NCI-H1048 (cell line): ENCODE data around the gene RFT1.
A peak's percentile ranks its signal among the peaks of the same experiment; 100 is the strongest.

ENCODE experiments used
- DNase-seq: peaks from one replicate; lab custom pipeline; 2025; lab: John Stamatoyannopoulos, UW

Gene RFT1

GRCh38 chr3:53126601-53127000, 3.6 kb downstream of the RFT1 start:
- no peak for DNase-seq

- no peak for DNase-seq
These were observed 6.3 kb downstream of the RFT1 start for GRCh38 chr3:53123953-53124352.

DNA sequence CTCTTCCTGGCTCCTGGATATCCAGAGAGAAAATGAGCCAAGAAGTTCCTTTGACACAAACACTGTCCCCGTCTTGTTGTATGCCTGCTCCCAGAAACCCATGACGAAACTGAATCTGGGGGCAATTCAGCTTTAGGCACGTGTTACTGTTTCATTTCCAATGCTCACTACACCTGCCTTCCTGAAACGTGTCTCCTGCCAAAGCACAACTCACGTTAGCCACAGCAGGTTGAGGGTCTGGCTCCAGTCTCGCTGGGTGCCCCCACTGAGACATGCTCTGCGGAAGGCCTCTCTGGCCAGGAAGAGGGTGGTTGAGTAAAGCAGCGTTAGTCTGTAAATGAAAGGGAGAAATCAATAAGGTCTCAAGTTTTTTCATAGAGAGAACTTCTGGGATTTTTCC, 6.7 kb downstream of the RFT1 start:
- no peak for DNase-seq

GRCh38 chr3:53122933-53123305, 7.3 kb downstream of the RFT1 start:
- no peak for DNase-seq

- DNase-seq: no peak
These were observed 7.8 kb downstream of the RFT1 start for GRCh38 chr3:53122255-53122932.

DNA sequence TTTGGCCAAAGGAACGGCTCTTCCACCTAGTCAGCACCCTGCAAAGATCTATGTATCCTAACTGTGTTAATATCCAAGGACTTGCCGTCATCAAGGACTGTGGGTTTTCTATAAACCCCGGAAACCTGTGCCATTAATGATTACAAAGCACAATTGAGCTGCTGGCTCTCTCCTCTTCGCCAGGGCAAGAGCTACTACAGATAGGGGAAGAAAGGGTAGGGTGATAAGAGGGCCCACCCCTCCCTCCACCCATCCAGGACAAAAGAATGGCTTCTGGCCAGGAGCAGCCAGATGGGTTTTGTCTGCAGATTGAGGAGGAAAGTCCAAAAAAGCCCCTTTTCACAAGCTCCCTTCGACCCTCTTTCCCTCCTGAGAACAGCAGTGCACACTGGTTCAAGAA, 9.9 kb downstream of the RFT1 start:
- DNase-seq: no peak

GRCh38 chr3:53116956-53117355, 13.3 kb downstream of the RFT1 start:
- DNase-seq: no peak

- DNase-seq: no peak
These were observed 15.7 kb downstream of the RFT1 start for GRCh38 chr3:53114412-53115074.

GRCh38 chr3:53114011-53114400, 16.2 kb downstream of the RFT1 start:
- peak; percentile 48 for DNase-seq

DNA sequence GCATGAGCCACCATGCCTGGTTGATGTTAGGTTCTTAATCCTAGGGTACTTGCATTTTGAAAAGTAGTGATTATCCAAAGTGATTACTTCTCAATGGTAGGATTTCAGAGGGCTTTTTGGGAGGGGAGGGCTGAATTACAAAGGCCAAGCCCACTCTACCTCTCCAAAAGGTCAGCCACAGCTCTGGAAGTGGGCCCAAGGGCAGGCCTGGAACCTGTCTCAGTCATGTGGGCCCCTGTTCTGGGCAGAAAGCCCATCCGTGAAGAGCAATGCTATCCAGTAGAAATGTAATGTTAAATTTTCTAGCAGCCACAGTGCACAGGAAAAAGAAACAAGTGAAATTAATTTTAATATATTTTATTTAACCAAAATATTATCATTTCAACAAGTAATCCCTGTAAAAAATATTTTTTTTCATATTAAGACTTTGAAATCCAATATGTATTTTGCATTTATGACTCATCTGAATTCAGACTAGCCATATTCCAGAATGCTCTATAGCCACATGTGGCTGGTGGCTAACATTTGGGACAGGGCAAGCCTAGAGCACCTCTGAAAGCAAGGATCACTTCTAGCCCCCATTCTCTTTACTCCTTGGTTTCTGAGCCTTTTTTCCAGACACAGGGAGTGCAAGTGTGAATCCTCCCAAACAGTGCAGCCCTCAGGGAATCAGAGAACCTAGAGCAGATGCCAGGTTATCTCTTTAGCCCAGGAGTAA, 16.8 kb downstream of the RFT1 start:
- DNase-seq: no peak

DNA sequence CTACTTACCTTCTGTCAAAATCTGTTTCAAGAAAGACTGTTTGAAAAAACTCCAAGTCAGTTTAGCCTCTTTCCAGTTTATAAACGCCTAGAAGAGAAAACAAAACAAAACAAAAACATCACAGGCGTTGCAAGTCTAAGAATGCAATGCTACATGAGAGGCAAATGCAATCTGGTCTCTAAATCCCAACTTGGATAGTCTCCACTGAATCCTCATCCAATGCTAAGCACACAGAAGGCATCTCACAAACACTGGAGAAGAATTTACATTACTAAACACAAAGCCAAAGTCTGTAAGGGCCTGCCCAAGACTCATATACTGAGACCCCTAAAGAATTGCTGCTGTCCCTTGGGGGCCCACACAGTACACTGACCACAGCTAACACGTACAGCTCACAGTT, 18.4 kb downstream of the RFT1 start:
- no peak for DNase-seq

- DNase-seq: no peak
These were observed 20.1 kb downstream of the RFT1 start for GRCh38 chr3:53109891-53110771.

DNA sequence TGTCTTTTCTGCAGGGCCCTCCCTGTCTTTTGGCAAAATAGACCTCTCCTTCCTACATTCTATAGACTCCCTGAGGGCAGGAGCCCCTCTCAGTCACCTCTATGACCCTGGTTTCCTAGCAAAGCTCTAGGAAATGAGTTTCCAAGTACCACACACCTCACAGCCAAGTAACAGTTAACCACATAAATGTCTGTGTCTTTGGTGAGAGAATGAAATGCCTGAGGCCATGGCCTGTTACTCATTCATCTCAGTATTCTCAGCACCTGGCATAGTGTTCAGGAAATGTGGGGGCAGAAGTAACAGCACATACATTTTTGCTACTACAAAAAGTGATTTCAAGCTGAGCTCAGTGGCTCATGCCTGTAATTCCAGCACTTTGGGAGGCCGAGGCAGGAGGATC, 21.0 kb downstream of the RFT1 start:
- no peak for DNase-seq

- no peak for DNase-seq
These were observed 25.5 kb downstream of the RFT1 start for GRCh38 chr3:53104762-53105161.

DNA sequence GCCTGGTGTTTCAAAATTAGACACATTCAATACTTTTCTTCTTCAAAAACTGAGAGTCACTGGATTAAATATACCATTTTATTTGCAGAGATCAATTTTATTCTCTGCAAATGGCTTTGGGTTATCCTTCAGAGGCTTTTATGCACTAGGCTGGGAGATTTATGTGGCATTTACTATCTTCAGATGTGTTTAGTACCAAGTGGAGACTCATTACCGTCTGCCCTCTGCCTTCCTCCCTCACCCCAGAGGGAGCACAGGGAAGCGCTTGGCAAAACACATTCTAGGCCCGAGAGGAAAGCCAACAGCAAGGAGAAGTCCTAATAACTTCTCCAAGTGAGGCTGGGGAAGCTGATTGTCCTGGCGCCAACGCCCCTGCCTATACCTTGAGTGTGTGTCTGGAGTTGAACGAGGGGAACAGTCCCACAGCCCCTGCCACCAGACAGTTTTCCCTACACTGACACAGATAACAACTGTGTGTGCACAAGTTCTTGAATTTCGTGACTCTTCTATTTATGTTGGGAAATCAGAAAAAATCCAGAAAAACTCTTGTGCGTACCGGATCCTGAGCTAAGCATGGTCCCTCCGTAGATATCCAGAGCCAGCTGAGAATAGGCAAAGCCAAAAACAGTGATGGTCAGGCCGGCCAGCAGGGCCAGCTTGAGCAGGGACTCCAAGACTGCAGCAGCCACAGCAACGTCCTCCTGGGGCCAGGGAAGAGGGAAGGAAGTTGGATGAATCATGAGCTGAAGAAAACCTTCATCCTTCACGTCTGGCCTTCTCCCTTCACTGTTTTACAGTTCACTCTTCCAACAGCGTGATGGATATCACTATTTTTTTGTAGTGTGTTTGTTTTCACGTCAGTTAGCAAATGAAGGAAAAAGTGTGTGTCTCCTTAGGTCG, 26.6 kb downstream of the RFT1 start:
- no peak for DNase-seq

GRCh38 chr3:53102601-53103147, 27.6 kb downstream of the RFT1 start:
- no peak for DNase-seq

DNA sequence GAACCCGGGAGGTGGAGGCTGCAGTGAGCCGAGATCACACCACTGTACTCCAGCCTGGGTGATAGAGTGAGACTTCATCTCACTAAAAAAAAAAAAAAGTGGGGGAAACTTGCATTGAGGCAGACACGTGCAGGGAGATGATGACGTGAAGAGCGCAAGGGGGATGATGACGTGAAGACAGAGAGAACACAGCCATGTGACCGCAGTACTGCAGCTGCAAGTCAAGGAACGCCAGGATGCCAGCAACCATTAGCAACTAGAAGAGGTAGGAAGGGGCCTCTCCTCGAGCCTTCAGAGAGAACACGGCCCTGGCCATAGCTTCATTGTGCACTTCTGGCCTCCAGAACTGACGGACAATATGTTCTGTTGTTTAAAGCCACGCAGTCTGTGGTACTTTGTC, 28.3 kb downstream of the RFT1 start:
- no peak for DNase-seq

DNA sequence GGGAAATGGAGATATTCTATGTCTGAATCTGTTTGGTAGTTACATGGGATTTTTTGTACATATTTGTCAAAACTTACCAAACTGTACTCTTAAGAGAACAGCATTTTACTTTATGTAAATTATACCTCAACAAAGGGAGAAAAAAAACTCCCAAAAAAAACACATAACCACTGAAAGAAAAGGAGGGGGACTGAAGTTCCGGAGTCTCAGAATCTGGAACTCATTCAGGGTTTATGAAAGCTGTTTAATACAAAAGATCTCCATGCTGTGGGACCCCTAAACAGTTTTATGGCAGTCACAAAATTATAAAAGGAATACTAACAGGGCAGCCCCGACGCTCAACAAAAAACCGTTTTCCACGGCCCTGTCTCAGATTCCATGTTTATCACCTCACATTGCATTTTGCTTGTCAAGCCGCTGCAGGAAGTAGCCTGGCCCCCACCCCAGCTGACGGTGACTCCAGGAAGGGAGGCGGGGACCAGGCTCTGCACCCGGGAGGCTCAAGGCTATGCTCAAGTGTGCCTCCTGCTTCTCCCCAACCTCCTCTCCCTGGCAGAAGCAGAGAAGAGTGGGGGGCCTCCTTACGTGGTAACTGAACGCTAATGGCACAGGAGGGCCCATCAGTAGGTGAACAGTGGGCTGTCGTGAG, 29.3 kb downstream of the RFT1 start:
- no peak for DNase-seq

GRCh38 chr3:53097887-53098286, 32.3 kb downstream of the RFT1 start:
- no peak for DNase-seq

GRCh38 chr3:53092942-53093341, 37.3 kb downstream of the RFT1 start:
- DNase-seq: no peak

DNA sequence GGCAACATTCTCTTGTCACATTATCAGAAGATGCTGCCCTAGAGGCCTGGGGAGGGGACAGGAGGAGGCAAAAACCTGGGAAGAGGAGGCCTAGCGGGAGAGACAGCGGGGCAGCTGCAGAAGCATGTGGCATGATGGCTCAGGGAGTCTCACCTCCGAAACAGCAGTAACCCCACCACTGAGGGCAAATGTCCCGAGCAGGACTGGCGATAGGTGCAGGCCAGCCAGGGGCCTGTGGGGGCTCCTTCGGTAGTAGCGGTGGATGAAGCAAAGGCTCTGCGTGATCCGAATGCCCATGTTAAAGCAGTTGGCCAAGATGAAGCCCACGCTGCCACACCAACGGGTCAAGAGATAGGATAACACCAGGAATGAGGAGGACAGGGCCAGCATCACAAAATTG, 38.0 kb downstream of the RFT1 start:
- no peak for DNase-seq
